Measurements from ENCODE around the gene CDKN3.

GRCh38 chr14:54435500-54435981 lies 38.7 kb downstream of the CDKN3 start:
- TF ChIP-seq CTCF (IDR thresholded peaks at IDR 0.05) (no peak), POLR2A (IDR thresholded peaks at IDR 0.05) (no peak)
